ENCODE results near the gene GBP3.
"Not testable (repeated sequence)": the region's sequence is repeated elsewhere in the genome, so short reads cannot be mapped to it uniquely, and the experiment has no call there.

GBP3 gene, protein sequence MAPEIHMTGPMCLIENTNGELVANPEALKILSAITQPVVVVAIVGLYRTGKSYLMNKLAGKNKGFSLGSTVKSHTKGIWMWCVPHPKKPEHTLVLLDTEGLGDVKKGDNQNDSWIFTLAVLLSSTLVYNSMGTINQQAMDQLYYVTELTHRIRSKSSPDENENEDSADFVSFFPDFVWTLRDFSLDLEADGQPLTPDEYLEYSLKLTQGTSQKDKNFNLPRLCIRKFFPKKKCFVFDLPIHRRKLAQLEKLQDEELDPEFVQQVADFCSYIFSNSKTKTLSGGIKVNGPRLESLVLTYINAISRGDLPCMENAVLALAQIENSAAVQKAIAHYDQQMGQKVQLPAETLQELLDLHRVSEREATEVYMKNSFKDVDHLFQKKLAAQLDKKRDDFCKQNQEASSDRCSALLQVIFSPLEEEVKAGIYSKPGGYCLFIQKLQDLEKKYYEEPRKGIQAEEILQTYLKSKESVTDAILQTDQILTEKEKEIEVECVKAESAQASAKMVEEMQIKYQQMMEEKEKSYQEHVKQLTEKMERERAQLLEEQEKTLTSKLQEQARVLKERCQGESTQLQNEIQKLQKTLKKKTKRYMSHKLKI

DNA sequence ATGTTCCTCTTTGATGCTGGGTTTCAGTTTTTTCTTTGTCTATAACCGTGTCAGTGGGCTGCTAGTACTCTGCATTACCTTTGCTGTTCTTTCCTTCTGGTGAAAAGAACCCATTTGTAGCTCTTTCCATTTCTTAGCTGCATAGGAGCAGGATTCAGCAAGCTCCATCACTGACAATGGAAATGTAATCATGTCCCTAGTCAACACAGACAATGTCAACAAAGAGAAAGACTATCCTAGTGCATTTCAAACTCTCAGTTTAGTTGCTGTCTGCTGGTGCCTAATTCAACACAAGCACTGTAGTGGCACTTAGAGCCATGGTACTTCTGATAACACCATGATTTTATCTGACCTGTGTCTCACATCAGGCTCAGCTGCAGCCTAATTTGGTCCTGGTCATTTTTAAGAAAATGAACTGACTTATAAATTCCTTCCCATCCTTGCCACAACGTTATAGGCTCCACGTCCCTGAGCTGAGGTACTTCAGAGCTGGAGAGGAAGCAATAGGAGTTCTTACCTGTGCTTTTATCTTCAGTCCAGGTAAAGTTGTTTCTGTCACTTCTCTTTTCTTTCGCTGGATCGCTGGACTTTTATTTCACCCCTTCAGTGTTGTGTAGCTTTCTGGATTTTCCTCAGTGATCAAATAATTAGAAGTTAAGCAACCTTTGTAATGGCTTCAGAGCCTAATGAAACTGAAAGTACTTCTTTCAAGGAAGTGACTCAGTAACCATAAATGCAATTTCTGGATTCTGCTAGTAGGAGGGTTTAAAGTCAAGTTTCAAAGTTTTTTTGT lies at the start of gene GBP3:
GBP3 (minus strand) TSS at position 700 of the 793 bp plus-strand sequence. CDS start 2,145 bp downstream, outside the sequence.
- no peak for DNase-seq (ENCODE audit: low read depth in 2 of 2)

DNA sequence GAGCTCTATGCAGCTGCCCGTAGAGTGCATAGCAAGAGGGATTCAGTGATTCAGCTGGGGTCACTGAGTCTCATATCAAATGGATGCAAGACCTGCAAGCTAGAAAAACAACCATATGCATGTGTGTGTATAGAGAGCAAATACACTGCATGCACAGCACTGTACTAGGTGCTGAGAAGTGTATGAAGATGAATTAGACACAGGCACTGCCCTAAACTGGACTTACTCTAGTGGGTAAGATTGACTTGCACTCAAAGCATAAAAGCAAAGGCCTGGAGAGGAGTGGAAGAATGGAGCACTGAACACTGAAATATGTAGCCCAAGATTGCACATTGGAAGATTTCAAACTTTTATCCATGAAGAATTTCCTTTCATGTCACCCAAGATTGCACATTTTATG lies 47.8 kb upstream of the GBP3 start:
- no peak for DNase-seq (ENCODE audit: low read depth in 2 of 2)

DNA sequence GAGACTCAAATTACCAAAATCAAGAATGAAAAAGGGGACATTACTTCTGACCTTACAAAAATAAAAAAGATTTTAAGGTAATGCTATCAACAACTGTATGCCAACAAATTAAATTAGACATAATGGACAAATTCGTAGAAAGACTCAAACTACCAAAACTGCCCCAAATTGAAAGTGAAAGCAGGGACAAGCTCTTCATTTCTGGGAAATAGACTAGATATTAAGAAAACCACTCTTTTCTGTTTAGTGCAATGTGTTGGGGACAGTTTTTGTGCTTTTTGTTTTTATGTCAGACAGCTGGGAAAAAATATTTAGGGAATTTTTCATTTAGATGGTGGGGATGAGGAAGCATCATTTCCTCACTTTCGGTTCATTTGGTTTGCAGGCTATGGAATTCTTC lies 47.3 kb upstream of the GBP3 start:
- DNase-seq (ENCODE audit: low read depth in 2 of 2): no peak

DNA sequence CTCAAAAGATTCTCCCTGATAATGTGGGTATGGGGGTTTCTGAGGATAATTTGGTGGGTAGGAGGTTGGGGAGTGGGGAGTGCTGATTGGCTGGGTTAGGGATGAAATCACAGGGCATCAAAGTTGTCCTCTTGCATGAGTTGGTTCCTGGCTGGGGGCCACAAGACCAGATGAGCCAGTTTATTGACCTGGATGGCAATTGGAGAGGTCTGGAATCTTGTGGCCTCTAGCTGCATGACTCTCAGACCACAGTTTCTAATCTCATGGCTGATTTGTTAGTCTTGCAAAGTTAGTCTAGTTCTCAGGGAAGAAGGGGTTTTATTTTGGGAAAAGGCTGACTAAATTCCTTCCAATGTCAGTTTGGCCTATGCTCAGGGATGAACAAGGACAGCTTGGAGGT lies 45.6 kb upstream of the GBP3 start:
- DNase-seq (ENCODE audit: low read depth in 2 of 2): no peak

DNA sequence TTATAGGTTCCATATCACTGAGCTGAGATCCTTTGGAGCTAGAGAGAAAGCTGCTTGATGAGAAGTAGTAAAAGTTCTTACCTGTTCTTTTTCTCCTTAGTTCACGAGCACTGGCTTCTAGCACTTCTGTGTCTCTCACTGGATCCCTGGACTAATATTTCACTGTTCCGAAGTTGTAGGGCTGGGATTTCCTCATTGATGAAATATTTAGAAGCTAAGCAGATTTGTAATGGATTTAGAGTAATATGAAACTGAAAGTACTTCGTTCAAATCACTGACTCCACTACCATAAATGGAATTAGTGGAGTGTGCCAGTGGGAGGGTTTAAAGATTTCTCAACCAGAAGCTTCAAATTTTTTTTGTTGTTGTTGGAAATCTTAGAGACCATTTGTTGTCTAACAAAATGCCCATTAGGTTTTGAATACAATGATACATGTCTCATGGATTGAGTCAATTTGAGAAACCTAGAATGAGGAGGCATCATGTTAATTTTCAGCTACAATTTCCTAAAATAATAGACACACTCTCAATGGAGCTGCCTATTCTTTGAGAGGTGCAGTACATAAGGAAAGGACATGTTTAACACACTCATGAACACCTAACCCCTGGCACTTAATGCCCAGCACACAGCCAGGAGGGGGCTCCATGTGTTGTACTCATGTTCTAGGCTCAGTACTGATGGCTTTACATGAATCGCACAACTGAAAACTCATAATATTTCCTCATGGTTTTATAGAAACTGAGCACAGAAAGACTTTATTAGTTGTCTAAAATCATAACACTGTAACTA lies 42.6 kb upstream of the GBP3 start, which contains the start of gene GBP1:
GBP1 (minus strand) TSS at position 130 of the 790 bp plus-strand sequence. CDS start 1,974 bp downstream, outside the sequence.
- DNase-seq (ENCODE audit: low read depth in 2 of 2): no peak

DNA sequence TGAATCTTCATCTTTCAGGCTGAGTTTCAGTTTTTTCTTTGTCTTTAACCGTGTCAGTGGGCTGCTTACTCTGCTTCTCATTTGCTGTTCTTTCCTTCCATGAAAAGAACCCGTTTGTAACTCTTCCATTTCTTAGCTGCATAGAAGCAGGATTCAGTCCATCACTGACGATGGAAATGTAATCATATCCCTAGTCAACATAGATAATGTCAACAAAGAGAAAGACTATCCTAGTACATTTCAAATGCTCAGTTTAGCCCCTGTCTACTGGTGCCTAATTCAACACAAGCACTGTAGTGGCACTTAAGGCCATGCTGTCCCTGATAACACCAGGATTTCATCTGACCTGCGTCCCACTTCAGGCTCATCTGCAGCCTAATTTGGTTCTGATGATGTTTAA lies 42.0 kb upstream of the GBP3 start:
- DNase-seq (ENCODE audit: low read depth in 2 of 2): no peak

DNA sequence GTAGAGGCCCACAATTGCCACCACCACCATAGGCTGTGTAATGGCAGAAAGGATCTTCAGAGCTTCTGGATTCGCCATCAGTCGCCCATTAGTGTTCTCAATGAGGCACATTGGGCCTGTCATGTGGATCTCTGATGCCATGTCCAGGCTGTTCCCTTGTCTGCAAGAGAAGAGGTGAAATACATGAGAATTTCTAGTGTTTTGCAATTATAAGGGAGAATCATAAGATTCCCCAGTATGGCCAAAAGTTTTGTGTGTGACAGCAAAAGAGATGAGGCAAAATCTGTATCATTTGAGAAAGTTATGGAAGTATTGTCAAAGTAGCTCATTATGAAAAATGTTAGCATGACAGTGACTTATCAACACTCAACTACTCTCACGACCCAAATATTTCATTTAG lies 40.4 kb upstream of the GBP3 start:
- no peak for DNase-seq (ENCODE audit: low read depth in 2 of 2)

DNA sequence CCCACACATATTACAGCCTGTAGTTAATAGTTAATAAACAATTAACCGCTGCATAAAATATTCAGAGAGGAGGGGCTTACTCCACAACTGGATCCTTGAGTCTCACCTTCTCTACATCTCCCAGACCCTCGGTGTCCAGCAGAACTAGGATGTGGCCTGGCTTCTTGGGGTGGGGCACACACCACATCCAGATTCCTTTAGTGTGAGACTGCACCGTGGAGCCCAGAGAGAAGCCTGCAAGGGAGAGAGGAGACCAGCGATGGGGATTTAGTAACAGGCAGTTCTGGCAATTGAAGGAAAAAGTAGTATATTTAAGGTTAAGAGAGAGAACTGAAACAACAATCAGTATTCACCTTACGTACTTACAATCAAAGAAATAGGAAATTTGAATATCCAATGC lies 37.4 kb upstream of the GBP3 start:
- no peak for DNase-seq (ENCODE audit: low read depth in 2 of 2)

DNA sequence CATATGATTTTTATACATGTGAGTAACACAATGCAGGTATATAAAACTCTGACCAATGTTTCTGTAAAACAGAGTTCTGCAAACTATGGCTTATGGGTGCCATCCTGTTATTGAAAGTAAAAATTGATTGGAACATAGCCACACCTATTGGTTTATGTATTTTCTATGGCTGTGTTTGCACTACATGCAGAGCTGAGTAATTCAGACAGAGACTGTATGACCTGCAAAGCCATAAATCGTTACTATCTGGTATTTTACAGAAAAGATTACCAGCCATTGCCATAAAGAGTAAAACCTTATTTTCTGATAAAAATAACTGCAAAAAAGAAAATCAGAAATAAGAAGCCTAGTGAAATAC lies 29.3 kb upstream of the GBP3 start:
- no peak for DNase-seq (ENCODE audit: low read depth in 2 of 2)

DNA sequence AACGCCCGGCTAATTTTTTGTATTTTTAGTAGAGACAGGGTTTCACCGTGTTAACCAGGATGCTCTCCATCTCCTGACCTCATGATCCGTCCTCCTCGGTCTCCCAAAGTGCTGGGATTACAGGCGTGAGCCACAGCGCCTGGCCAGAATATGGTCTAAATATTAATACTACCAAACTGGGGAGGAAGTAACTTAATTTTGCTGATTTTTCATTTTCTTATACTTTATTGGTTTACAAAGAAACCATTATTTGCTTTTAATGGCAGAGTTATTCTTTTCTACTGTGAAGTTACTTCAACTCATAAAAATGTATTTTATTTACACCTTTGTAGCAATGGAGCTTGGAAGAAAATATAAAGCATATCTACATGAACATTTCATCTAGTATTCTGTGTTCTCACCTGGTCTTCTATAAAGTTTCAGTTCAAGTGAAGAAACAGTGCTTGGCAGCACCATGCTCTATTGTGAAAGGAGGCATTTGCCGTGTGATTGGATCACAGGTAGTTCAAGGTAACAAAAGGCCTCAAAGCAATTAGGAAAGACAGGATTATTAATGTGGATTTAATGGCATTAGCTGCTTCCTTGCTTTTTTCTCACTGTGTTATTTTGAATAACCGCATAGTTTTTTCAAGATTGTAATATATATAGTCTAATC lies 28.8 kb upstream of the GBP3 start:
- DNase-seq (ENCODE audit: low read depth in 2 of 2): no peak

DNA sequence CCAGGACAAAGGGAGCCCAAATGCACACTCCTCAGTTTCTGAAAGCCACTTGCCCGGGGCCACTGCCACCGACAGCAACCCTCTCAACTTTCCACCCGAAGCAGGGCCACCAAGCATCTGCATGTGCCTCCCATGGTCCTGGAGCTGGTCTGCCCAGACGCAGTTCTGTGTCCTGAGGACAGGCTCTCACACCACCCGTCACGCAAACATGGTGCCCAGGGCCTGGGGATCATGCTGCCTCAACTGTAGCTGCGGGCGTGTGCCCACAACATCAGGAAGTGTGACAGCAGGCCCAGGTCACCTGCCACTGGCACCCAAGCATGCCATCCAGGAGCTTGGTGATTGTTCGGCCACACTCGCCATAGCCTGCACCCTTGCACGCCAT lies 28.0 kb upstream of the GBP3 start:
- no peak for DNase-seq (ENCODE audit: low read depth in 2 of 2)

DNA sequence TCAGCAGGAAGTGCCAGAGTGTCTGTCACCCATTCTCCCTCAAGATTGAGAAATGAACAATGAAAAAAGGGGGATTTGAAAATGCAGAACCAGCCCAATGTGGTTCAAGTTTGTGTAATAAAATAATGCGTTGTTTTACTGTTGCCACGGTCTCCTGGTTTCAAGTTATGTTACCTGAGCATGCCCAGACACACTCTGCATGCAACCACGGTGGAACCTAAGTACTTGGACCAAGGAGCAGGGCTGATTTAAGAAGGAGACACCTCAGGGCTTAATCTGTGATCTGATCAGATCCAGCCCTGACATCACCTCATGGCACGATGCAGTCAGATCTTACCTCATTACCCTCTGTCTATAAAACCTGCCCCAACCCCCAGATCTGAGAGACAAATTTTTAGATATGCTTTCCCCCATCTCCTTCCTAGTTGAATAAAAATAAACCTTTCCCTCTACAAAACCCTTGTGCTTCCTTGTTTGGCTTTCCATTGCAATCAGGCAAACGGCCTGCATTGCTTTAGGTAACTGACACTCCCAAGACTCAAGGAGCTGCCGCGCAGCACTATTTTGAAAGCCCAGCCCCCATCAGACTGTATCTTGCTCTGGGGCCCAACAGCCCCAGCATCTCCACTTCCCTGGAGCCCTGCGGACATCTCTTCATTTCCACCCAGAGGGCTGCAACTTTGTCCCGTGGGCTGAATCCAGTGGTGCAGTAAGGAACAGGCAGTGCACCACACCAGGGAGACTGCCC lies 27.4 kb upstream of the GBP3 start:
- DNase-seq (ENCODE audit: low read depth in 2 of 2): not testable (repeated sequence)

DNA sequence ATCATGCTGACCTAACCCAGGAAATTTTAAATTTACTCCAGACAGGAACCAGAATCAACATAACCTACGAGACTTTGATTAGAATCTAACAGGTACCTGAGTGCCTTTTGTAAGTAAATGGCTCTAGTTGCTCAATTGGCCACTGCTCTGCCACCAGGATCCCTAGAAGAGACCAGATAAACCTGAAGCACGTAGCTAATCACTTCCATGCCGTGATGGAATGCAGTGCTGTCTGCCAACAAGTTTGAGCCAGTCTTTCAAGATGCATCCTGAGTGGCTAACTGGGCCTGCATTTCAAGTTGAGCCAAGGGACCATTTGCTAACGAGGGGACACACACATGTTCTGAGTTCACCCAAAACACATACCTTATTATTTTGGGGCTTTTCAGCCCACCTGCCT lies 26.5 kb upstream of the GBP3 start:
- DNase-seq (ENCODE audit: low read depth in 2 of 2): not testable (repeated sequence)

DNA sequence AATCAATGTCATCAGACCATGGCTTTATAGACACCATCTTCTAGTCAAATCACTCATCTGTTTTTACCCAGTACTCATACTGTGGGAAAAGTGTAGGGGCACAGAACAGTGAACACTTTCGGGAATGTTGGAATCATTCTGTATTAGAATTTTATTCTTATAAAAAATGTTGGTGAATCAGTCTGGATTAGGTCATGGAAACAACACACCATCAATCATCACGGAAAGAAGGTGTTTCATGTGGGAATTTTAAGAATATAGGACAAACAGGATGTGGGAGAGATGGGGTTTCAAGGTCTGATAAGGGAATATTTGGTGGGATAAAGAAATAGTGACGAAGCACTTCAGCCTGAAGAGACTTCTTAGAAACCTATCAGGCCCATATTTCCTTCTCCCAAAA lies 25.1 kb upstream of the GBP3 start:
- no peak for DNase-seq (ENCODE audit: low read depth in 2 of 2)

DNA sequence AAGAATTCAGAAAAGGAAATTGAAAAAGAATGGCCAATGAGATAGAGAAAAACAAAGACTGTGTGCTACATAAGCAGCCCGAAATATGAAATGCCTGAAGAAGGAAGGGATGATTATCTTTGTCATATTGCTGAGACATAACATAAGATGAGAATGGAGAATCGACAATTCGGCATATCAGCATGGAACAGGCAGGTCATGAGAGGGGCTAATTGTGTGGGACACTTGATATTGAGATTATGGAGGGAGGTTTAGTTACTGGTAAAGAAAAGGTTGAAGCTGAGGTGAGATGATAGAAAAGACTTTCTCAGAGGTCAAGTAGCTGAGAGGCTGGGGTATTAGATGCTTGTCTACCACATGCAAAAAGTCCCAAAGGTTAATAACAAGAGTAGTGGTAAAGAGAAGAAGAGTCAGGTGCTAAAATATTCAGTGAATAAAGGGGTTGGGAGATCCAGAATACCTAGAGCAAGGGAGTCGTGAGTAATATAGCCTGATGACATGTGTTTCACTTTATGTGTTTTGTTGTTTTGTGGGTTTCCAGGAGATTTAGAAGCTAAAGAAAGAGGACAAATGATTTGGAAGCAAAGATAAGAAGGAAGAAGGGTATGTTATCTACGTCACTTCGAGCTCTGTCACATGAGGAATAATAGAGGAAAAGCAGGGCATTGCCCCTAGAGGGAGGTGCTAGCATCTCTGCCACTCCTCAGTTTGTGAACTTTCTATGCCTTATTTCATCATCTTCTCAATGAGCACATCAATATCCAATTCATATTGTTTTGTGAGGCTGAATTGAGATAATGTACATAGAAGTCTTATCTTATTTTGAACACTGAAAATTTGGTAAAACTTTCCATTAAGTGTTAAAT lies 23.9 kb upstream of the GBP3 start:
- not testable (repeated sequence) for DNase-seq (ENCODE audit: low read depth in 2 of 2)

DNA sequence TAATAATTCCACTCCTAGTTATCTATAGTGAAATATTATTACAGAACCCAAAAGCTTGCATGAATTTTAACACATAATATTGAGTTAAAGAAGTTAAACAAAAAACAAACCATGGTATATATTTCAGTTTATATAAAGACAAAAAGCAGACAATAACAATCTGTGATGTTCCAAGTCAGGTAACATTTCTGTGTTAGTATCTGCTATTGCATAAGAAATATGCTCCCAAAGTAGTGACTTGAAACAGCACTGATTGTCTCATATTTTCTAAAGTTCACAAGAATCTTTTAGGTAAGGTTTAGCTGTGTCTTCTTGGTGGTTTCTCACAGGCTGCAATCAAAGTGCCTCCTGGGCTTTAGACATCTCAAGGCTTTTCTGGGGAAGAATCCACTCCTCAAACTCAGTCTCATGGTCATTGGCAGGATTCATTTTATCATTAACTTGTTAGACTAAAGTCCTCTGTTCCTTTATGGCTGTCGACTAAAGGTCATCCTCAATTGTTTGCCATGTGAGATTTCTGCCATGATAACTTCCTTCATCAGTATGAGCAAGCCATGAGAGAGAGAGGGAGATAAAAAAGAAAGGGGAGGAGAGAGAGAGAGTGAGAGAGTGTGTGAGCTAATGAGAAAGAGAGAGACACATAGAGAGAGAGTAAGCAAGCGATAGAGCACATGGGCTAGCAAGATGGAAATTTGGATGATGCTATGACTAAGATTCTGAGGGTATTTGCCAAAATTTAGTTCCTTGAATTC lies 22.5 kb upstream of the GBP3 start:
- DNase-seq (ENCODE audit: low read depth in 2 of 2): no peak

DNA sequence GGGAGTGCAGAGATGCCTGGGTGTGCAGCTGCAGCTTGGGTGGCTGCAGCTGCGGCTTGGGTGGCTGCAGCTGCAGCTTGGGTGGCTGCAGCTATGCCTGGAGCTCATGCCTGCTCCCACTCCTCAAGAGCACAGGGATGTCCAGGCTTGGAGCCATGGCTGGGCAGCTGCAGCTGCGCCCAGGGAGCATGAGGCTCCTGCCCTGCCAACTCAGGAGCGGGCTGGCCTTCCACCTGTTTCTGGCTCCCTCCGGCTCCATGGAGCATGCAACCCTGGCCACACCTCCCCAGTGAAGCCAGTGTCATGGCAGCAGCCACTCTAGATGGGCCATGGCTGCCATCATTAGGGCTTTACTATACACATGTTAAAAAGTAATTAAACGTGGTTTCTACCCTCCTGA lies 21.3 kb upstream of the GBP3 start:
- no peak for DNase-seq (ENCODE audit: low read depth in 2 of 2)

DNA sequence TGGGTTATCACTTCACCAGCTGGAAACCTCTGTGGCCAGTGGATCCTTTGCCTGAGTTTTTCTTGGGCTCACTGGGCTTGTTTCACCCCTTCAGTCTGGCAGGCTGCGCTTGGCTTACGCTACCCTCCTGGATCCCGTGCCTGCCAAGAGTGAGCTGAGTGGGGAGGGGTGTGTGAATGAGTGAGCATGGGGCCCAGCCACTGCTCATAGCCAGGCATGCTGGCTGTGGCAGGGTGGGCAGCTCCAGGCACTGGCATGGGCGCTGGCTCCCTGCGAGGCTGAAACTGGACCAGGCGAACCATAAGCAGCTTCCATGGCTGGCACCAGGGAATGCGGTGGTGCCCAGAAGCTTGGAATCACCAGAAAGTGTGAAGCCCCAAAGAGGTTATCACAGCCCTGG lies 19.8 kb upstream of the GBP3 start:
- no peak for DNase-seq (ENCODE audit: low read depth in 2 of 2)

DNA sequence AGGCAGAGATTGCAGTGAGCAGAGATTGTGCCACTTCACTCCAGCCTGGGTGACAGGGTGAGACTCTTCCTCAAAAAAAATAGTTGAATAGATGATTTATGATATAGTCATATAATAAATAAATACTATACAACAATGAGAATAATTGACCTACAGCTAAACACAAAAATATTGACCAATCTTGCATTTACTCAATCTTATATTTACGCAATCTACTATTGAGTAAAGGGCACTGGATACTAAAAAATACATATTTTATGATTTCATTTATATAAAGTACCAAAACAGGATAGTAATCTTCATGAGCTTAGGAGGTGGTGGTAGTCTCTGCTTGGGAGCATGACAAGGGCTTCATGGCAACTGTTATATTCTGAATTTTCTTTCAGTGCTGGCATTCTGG lies 19.1 kb upstream of the GBP3 start:
- no peak for DNase-seq (ENCODE audit: low read depth in 2 of 2)

Measured in stimulated activated CD8-positive, alpha-beta memory T cell treated with anti-CD3 and anti-CD28 coated beads, Interleukin-7, amount 100 ng/mL, for 4 hours (primary cell).